Osteocyte (in vitro differentiated cells): ENCODE measurements around the gene KDM5A. TPM values are rescaled to one million over a fixed set of nuclear protein-coding genes. Genes with fewer than 3 reads are reported as not detected.

Source experiments
- DNase-seq: peaks from one replicate; pipeline ENCODE4 v3.0.0; 2021; ENCODE audit warnings: mixed read lengths; ENCODE audit not compliant: unreplicated experiment; ENCODE audit errors: extremely low spot score
- H3K27ac Mint-ChIP-seq: one replicate; pipeline ENCODE4 v1.8.0; 2021; ENCODE audit warnings: mild to moderate bottlenecking, mixed read lengths; ENCODE audit not compliant: unreplicated experiment
- H3K27me3 Mint-ChIP-seq: one replicate; pipeline ENCODE4 v1.8.0; 2021; ENCODE audit warnings: mixed read lengths; ENCODE audit not compliant: unreplicated experiment
- H3K36me3 Mint-ChIP-seq: one replicate; pipeline ENCODE4 v1.8.0; 2021; ENCODE audit warnings: mixed read lengths; ENCODE audit not compliant: unreplicated experiment
- H3K4me1 Mint-ChIP-seq: one replicate; pipeline ENCODE4 v1.8.0; 2021; ENCODE audit warnings: mixed read lengths; ENCODE audit not compliant: unreplicated experiment
- H3K4me3 Mint-ChIP-seq: one replicate; pipeline ENCODE4 v1.8.0; 2021; ENCODE audit warnings: mild to moderate bottlenecking, moderate library complexity, mixed read lengths; ENCODE audit not compliant: unreplicated experiment
- H3K9me3 Mint-ChIP-seq: one replicate; pipeline ENCODE4 v1.8.0; 2021; ENCODE audit warnings: mixed read lengths; ENCODE audit not compliant: unreplicated experiment
- CTCF ChIP-seq: fragments of 200-600 bp; sonication (generic); IDR thresholded peaks from 2 replicates; pipeline ENCODE4 v1.5.0; 2021; ENCODE audit warnings: antibody characterized with exemption, mild to moderate bottlenecking, moderate library complexity
- total RNA-seq: library from RNA; stranded (reverse); gene quantifications from 2 replicates; pipeline ENCODE4 v1.2.1, GENCODE V29; 2021

Gene KDM5A
- total RNA-seq, 1 donor from 2014 or later: 81.1 TPM

- DNase-seq: no peak
- Mint-ChIP-seq H3K4me1 (peaks cover 4% of the 10 kb centered on the region), H3K27ac (no peak overlapping the region), H3K9me3 (no peaks in the 10 kb centered on the region), H3K27me3 (peaks cover 3% of the 10 kb centered on the region), H3K36me3 (no peaks in the 10 kb centered on the region), H3K4me3 (no peak overlapping the region)
- TF ChIP-seq CTCF: no peak
These were observed 118.0 kb downstream of the KDM5A start for GRCh38 chr12:271161-271560.

GRCh38 chr12:269191-269590 lies 119.9 kb downstream of the KDM5A start:
- peaks cover 15% of the 10 kb centered on the region for H3K27me3 Mint-ChIP-seq
- no peak overlapping the region for H3K27ac Mint-ChIP-seq
- H3K36me3 Mint-ChIP-seq: no peaks in the 10 kb centered on the region
- H3K9me3 Mint-ChIP-seq: no peaks in the 10 kb centered on the region
- H3K4me3 Mint-ChIP-seq: no peak overlapping the region
- no peak for DNase-seq
- peaks cover 4% of the 10 kb centered on the region for H3K4me1 Mint-ChIP-seq
- TF ChIP-seq CTCF: no peak

GRCh38 chr12:268483-268840 lies 120.7 kb downstream of the KDM5A start:
- Mint-ChIP-seq H3K4me3 (no peak overlapping the region), H3K36me3 (no peaks in the 10 kb centered on the region), H3K27ac (no peak overlapping the region), H3K4me1 (peaks cover 4% of the 10 kb centered on the region), H3K9me3 (no peaks in the 10 kb centered on the region), H3K27me3 (peaks cover 15% of the 10 kb centered on the region)
- no peak for TF ChIP-seq CTCF
- DNase-seq: no peak

- Mint-ChIP-seq H3K4me3 (no peak overlapping the region), H3K27me3 (peaks cover 19% of the 10 kb centered on the region), H3K9me3 (no peaks in the 10 kb centered on the region), H3K36me3 (no peaks in the 10 kb centered on the region), H3K27ac (no peak overlapping the region), H3K4me1 (peaks cover 4% of the 10 kb centered on the region)
- DNase-seq: no peak
- TF ChIP-seq CTCF: no peak
These were observed 121.3 kb downstream of the KDM5A start for GRCh38 chr12:267581-268482.

- Mint-ChIP-seq H3K4me1 (peaks cover 4% of the 10 kb centered on the region), H3K27ac (no peak overlapping the region), H3K4me3 (no peak overlapping the region), H3K27me3 (peaks cover 25% of the 10 kb centered on the region), H3K36me3 (no peaks in the 10 kb centered on the region), H3K9me3 (no peaks in the 10 kb centered on the region)
- no peak for DNase-seq
- TF ChIP-seq CTCF: no peak
These were observed 124.0 kb downstream of the KDM5A start for GRCh38 chr12:265096-265495.
